OCI-LY1 (cell line): Measurements from ENCODE around the gene GZMM.

Source experiments
- H2AFZ ChIP-seq: fragments of 200-600 bp; sonication (generic), shearing (Covaris generic); 2 replicates; pipeline ENCODE4 v1.6.0; 2014; ENCODE audit warnings: antibody characterized with exemption, mild to moderate bottlenecking, low read length
- H3F3A ChIP-seq: fragments of 200-600 bp; sonication (generic), shearing (Covaris generic); 2 replicates; pipeline ENCODE4 v1.6.0; 2014; ENCODE audit warnings: mild to moderate bottlenecking, antibody characterized with exemption, low read length, moderate library complexity; ENCODE audit not compliant: insufficient read depth
- H3K27ac ChIP-seq: fragments of 200-600 bp; sonication (generic); 2 replicates; pipeline ENCODE4 v1.5.1; 2014; ENCODE audit warnings: low read length, mixed run types, mild to moderate bottlenecking, low read depth; ENCODE audit not compliant: poor library complexity, severe bottlenecking
- H3K27me3 ChIP-seq: fragments of 200-600 bp; sonication (generic); 2 replicates; pipeline ENCODE4 v1.6.0; 2014; ENCODE audit warnings: antibody characterized with exemption, mild to moderate bottlenecking, low read length, moderate library complexity; ENCODE audit not compliant: insufficient read depth
- H3K36me3 ChIP-seq: fragments of 200-600 bp; sonication (generic); 2 replicates; pipeline ENCODE4 v1.6.1; 2014; ENCODE audit warnings: mild to moderate bottlenecking, antibody characterized with exemption, low read length, moderate library complexity, mixed read lengths; ENCODE audit not compliant: insufficient read depth
- H3K4me1 ChIP-seq: fragments of 200-600 bp; sonication (generic); 2 replicates; pipeline ENCODE4 v1.5.1; 2014; ENCODE audit warnings: mild to moderate bottlenecking, low read length, moderate library complexity; ENCODE audit not compliant: insufficient read depth, severe bottlenecking
- H3K4me2 ChIP-seq: fragments of 200-600 bp; sonication (generic), shearing (Covaris generic); 2 replicates; pipeline ENCODE4 v1.6.1; 2014; ENCODE audit warnings: low read length
- H3K4me3 ChIP-seq: fragments of 200-600 bp; sonication (generic); 2 replicates; pipeline ENCODE4 v1.5.1; 2014; ENCODE audit warnings: low read length, low read depth, mild to moderate bottlenecking, mixed read lengths; ENCODE audit not compliant: poor library complexity, severe bottlenecking
- H3K79me2 ChIP-seq: fragments of 200-600 bp; shearing (Covaris generic); 2 replicates; pipeline ENCODE4 v1.6.1; 2016; ENCODE audit warnings: mixed run types, low read length, mixed read lengths; ENCODE audit not compliant: insufficient read depth
- H3K9ac ChIP-seq: fragments of 200-600 bp; sonication (generic), shearing (Covaris generic); 2 replicates; pipeline ENCODE4 v1.6.1; 2014; ENCODE audit warnings: mild to moderate bottlenecking, low read length, mixed read lengths
- H3K9me2 ChIP-seq: fragments of 200-600 bp; sonication (generic), shearing (Covaris generic); 2 replicates; pipeline ENCODE4 v1.6.1; 2014; ENCODE audit warnings: low read depth, mild to moderate bottlenecking, low read length, mixed read lengths
- H3K9me3 ChIP-seq: fragments of 200-600 bp; shearing (Covaris generic); 2 replicates; pipeline ENCODE4 v1.6.1; 2014; ENCODE audit warnings: low read length, mixed read lengths
- H4K20me1 ChIP-seq: fragments of 200-600 bp; sonication (generic), shearing (Covaris generic); 2 replicates; pipeline ENCODE4 v1.6.0; 2016; ENCODE audit warnings: mild to moderate bottlenecking, low read length; ENCODE audit not compliant: insufficient read depth
- CTCF ChIP-seq: fragments of 200-600 bp; sonication (generic), shearing (Covaris generic); IDR thresholded peaks from 2 replicates; pipeline ENCODE4 v1.5.1; 2017; ENCODE audit warnings: mild to moderate bottlenecking, antibody characterized with exemption, low read length, moderate library complexity, mixed read lengths
- EZH2 ChIP-seq: fragments of 200-600 bp; sonication (generic), shearing (Covaris generic); IDR thresholded peaks from 2 replicates; pipeline ENCODE4 v1.8.0; 2017; ENCODE audit warnings: borderline replicate concordance, mixed run types, mild to moderate bottlenecking, antibody characterized with exemption, low read length, moderate library complexity, mixed read lengths

GZMM gene

GRCh38 chr19:495402-496111 is 48.3 kb upstream of the GZMM start:
- Histone ChIP-seq H2AFZ (no peak overlapping the region), H3K27me3 (no peaks in the 10 kb centered on the region), H3K79me2 (no peaks in the 10 kb centered on the region), H4K20me1 (no peaks in the 10 kb centered on the region), H3K36me3 (no peaks in the 10 kb centered on the region), H3K4me2 (no peak overlapping the region), H3K27ac (no peak overlapping the region), H3K4me3 (no peak overlapping the region), H3K9ac (no peak overlapping the region), H3K9me3 (no peaks in the 10 kb centered on the region), H3K4me1 (no peaks in the 10 kb centered on the region), H3K9me2 (no peaks in the 10 kb centered on the region), H3F3A (no peaks in the 10 kb centered on the region)
- TF ChIP-seq EZH2: no peak
- TF ChIP-seq CTCF: peak; percentile 74

- H3K4me1 ChIP-seq: no peaks in the 10 kb centered on the region
- H3K9ac ChIP-seq: no peak within 1 kb of the TSS
- no peaks in the 10 kb centered on the region for H3F3A ChIP-seq
- no peaks in the 10 kb centered on the region for H3K27me3 ChIP-seq
- no peaks in the 10 kb centered on the region for H3K9me2 ChIP-seq
- no peak within 1 kb of the TSS for H2AFZ ChIP-seq
- TF ChIP-seq CTCF: no peak
- no peak for TF ChIP-seq EZH2
- H4K20me1 ChIP-seq: no peaks in the 10 kb centered on the region
- no peaks in the 10 kb centered on the region for H3K36me3 ChIP-seq
- no peak within 1 kb of the TSS for H3K4me3 ChIP-seq
- no peaks in the 10 kb centered on the region for H3K79me2 ChIP-seq
- no peak within 1 kb of the TSS for H3K4me2 ChIP-seq
- H3K27ac ChIP-seq: no peak within 1 kb of the TSS
- no peaks in the 10 kb centered on the region for H3K9me3 ChIP-seq
Measured at GRCh38 chr19:496112-496665, 47.7 kb upstream of the GZMM start, which contains the start of gene MADCAM1. Gene MADCAM1, plus strand, starts transcription at chr19:496486. Its CDS starts 14 bp downstream, at chr19:496500.

- Histone ChIP-seq H3F3A (no peaks in the 10 kb centered on the region), H3K36me3 (no peaks in the 10 kb centered on the region), H3K9me3 (no peaks in the 10 kb centered on the region), H3K27ac (no peak overlapping the region), H3K9me2 (no peaks in the 10 kb centered on the region), H3K4me2 (no peak overlapping the region), H3K9ac (no peak overlapping the region), H2AFZ (no peak overlapping the region), H3K4me3 (no peak overlapping the region), H3K27me3 (no peaks in the 10 kb centered on the region), H4K20me1 (no peaks in the 10 kb centered on the region), H3K79me2 (no peaks in the 10 kb centered on the region), H3K4me1 (no peaks in the 10 kb centered on the region)
- TF ChIP-seq EZH2: no peak
- TF ChIP-seq CTCF: no peak
Measured at GRCh38 chr19:496986-497385, 46.9 kb upstream of the GZMM start.
